ENCODE measurements around the gene SLC39A11. TPM values are rescaled to one million over a fixed set of nuclear protein-coding genes. Genes with fewer than 3 reads are reported as not detected.
"Not testable (repeated sequence)": the region's sequence is repeated elsewhere in the genome, so short reads cannot be mapped to it uniquely, and the experiment has no call there.

SLC39A11 gene
- polyA plus RNA-seq, 1 donor from 2014 or later: 8.0 TPM

GRCh38 chr17:73100363-73100762 lies 7.9 kb upstream of the SLC39A11 start:
- H3K9me2 ChIP-seq (ENCODE audit: insufficient read depth, low read length): no peaks in the 10 kb centered on the region
- H3K9me3 ChIP-seq (ENCODE audit: low read length): no peaks in the 10 kb centered on the region
- TF ChIP-seq EZH2 (IDR thresholded peaks at IDR 0.05; ENCODE audit: borderline replicate concordance, insufficient read depth, low read length, poor library complexity, severe bottlenecking): no peak
- TF ChIP-seq RAD21 (conservative IDR thresholded peaks at IDR 0.05): no peak
- no peak for TF ChIP-seq REST (IDR thresholded peaks at IDR 0.05; ENCODE audit: borderline replicate concordance)
- H3K27me3 ChIP-seq (ENCODE audit: insufficient read depth, low read depth, low read length): no peaks in the 10 kb centered on the region
- H3K4me3 ChIP-seq (ENCODE audit: low read length): no peak overlapping the region
- no peaks in the 10 kb centered on the region for H3K36me3 ChIP-seq (ENCODE audit: insufficient read depth, low read length)
- no peaks in the 10 kb centered on the region for H3F3A ChIP-seq (ENCODE audit: insufficient read depth, low read length, poor library complexity, severe bottlenecking)
- no peak overlapping the region for H2AFZ ChIP-seq (ENCODE audit: low read depth, low read length)
- no peak overlapping the region for H3K4me2 ChIP-seq (ENCODE audit: low read length)
- H4K20me1 ChIP-seq (ENCODE audit: insufficient read depth): no peaks in the 10 kb centered on the region
- no peak overlapping the region for H3K27ac ChIP-seq (ENCODE audit: low read length)
- H3K9ac ChIP-seq (ENCODE audit: low read length): no peak overlapping the region
- no peaks in the 10 kb centered on the region for H3K79me2 ChIP-seq (replicated peaks; ENCODE audit: insufficient read depth, low read length)

- Histone ChIP-seq H3K4me3 (ENCODE audit: low read length) (no peak overlapping the region), H3K79me2 (replicated peaks; ENCODE audit: insufficient read depth, low read length) (no peaks in the 10 kb centered on the region), H3K9me2 (ENCODE audit: insufficient read depth, low read length) (no peaks in the 10 kb centered on the region), H3K9me3 (ENCODE audit: low read length) (no peaks in the 10 kb centered on the region), H3F3A (ENCODE audit: insufficient read depth, low read length, poor library complexity, severe bottlenecking) (no peaks in the 10 kb centered on the region), H3K36me3 (ENCODE audit: insufficient read depth, low read length) (no peaks in the 10 kb centered on the region), H3K27me3 (ENCODE audit: insufficient read depth, low read depth, low read length) (no peaks in the 10 kb centered on the region), H3K27ac (ENCODE audit: low read length) (no peak overlapping the region), H2AFZ (ENCODE audit: low read depth, low read length) (no peak overlapping the region), H4K20me1 (ENCODE audit: insufficient read depth) (no peaks in the 10 kb centered on the region), H3K4me2 (ENCODE audit: low read length) (no peak overlapping the region), H3K9ac (ENCODE audit: low read length) (no peak overlapping the region)
- TF ChIP-seq POLR2AphosphoS5 (IDR thresholded peaks at IDR 0.05) (peak; percentile 19), TAF1 (IDR thresholded peaks at IDR 0.05; ENCODE audit: low read depth) (no peak)
Observed at GRCh38 chr17:73099511-73099910, 7.0 kb upstream of the SLC39A11 start.

- no peak overlapping the region for H3K4me2 ChIP-seq (ENCODE audit: low read length)
- H3K27me3 ChIP-seq (ENCODE audit: insufficient read depth, low read depth, low read length): no peaks in the 10 kb centered on the region
- H2AFZ ChIP-seq (ENCODE audit: low read depth, low read length): no peak overlapping the region
- no peaks in the 10 kb centered on the region for H3K9me2 ChIP-seq (ENCODE audit: insufficient read depth, low read length)
- H4K20me1 ChIP-seq (ENCODE audit: insufficient read depth): no peaks in the 10 kb centered on the region
- no peak for TF ChIP-seq REST (IDR thresholded peaks at IDR 0.05; ENCODE audit: borderline replicate concordance)
- TF ChIP-seq EP300 (conservative IDR thresholded peaks at IDR 0.05; ENCODE audit: poor library complexity, severe bottlenecking): no peak
- no peak for TF ChIP-seq TAF1 (IDR thresholded peaks at IDR 0.05; ENCODE audit: low read depth)
- TF ChIP-seq EZH2 (IDR thresholded peaks at IDR 0.05; ENCODE audit: borderline replicate concordance, insufficient read depth, low read length, poor library complexity, severe bottlenecking): no peak
- no peak for TF ChIP-seq MXI1 (conservative IDR thresholded peaks at IDR 0.05; ENCODE audit: poor library complexity, severe bottlenecking)
- TF ChIP-seq SMC3 (conservative IDR thresholded peaks at IDR 0.05; ENCODE audit: poor library complexity): no peak
- no peak for TF ChIP-seq POLR2AphosphoS5 (IDR thresholded peaks at IDR 0.05)
- TF ChIP-seq RAD21 (conservative IDR thresholded peaks at IDR 0.05): no peak
- H3K4me3 ChIP-seq (ENCODE audit: low read length): no peak overlapping the region
- H3K27ac ChIP-seq (ENCODE audit: low read length): no peak overlapping the region
- H3K79me2 ChIP-seq (replicated peaks; ENCODE audit: insufficient read depth, low read length): no peaks in the 10 kb centered on the region
- H3K9me3 ChIP-seq (ENCODE audit: low read length): no peaks in the 10 kb centered on the region
- H3K36me3 ChIP-seq (ENCODE audit: insufficient read depth, low read length): no peaks in the 10 kb centered on the region
- no peaks in the 10 kb centered on the region for H3F3A ChIP-seq (ENCODE audit: insufficient read depth, low read length, poor library complexity, severe bottlenecking)
- H3K9ac ChIP-seq (ENCODE audit: low read length): no peak overlapping the region
Observed at GRCh38 chr17:73098919-73099318, 6.4 kb upstream of the SLC39A11 start.

- not testable (repeated sequence) for H4K20me1 ChIP-seq (ENCODE audit: insufficient read depth); H3K4me2 ChIP-seq (ENCODE audit: low read length); H3K79me2 ChIP-seq (replicated peaks; ENCODE audit: insufficient read depth, low read length); H3K9me3 ChIP-seq (ENCODE audit: low read length); H3K27ac ChIP-seq (ENCODE audit: low read length); H2AFZ ChIP-seq (ENCODE audit: low read depth, low read length); H3K9ac ChIP-seq (ENCODE audit: low read length); H3K27me3 ChIP-seq (ENCODE audit: insufficient read depth, low read depth, low read length); H3F3A ChIP-seq (ENCODE audit: insufficient read depth, low read length, poor library complexity, severe bottlenecking); H3K36me3 ChIP-seq (ENCODE audit: insufficient read depth, low read length); H3K9me2 ChIP-seq (ENCODE audit: insufficient read depth, low read length); H3K4me3 ChIP-seq (ENCODE audit: low read length)
Observed at GRCh38 chr17:73097973-73098765, 5.7 kb upstream of the SLC39A11 start.
